Measurements from ENCODE around the gene GNB1L.

Gene GNB1L

GRCh38 chr22:19807161-19807913 is 47.3 kb downstream of the GNB1L start:
- no peak for DNase-seq

- no peak for DNase-seq
Observed at GRCh38 chr22:19806213-19807160, 48.2 kb downstream of the GNB1L start.

GRCh38 chr22:19805821-19806212 is 48.9 kb downstream of the GNB1L start:
- no peak for DNase-seq

- DNase-seq: no peak
Observed at GRCh38 chr22:19803736-19804267, 50.9 kb downstream of the GNB1L start.

GRCh38 chr22:19802894-19803735 is 51.6 kb downstream of the GNB1L start:
- no peak for DNase-seq

GRCh38 chr22:19802001-19802893 is 52.4 kb downstream of the GNB1L start:
- DNase-seq: no peak

GRCh38 chr22:19801340-19802000 is 53.2 kb downstream of the GNB1L start:
- DNase-seq: no peak

GRCh38 chr22:19800761-19801244 is 53.9 kb downstream of the GNB1L start:
- no peak for DNase-seq

- no peak for DNase-seq
Observed at GRCh38 chr22:19800306-19800705, 54.4 kb downstream of the GNB1L start.

- no peak for DNase-seq
Observed at GRCh38 chr22:19799322-19800190, 55.1 kb downstream of the GNB1L start.

GRCh38 chr22:19798891-19799293 is 55.8 kb downstream of the GNB1L start:
- no peak for DNase-seq

GRCh38 chr22:19798003-19798665 is 56.5 kb downstream of the GNB1L start:
- no peak for DNase-seq

- no peak for DNase-seq
Observed at GRCh38 chr22:19797086-19798002, 57.3 kb downstream of the GNB1L start.

- no peak for DNase-seq
Observed at GRCh38 chr22:19796160-19796559, 58.5 kb downstream of the GNB1L start.

- DNase-seq: no peak
Observed at GRCh38 chr22:19795617-19796008, 59.1 kb downstream of the GNB1L start.

GRCh38 chr22:19793661-19794310 is 60.9 kb downstream of the GNB1L start:
- DNase-seq: no peak

- DNase-seq: no peak
Observed at GRCh38 chr22:19793161-19793560, 61.5 kb downstream of the GNB1L start.

Data from NK-92 treated with Interleukin-12 subunit alpha and Interleukin-12 subunit beta, amount 100 ng/mL, for 24 hours (cell line).